IMR-90 (cell line): ENCODE results near the gene CTNNA2. TPM values are rescaled to one million over a fixed set of nuclear protein-coding genes. Genes with fewer than 3 reads are reported as not detected.

ENCODE experiments used
- ATAC-seq: fragments of 200-7000 bp; cut with Tn5 transposase; 2 replicates; pipeline ENCODE4 v1.9.1; 2020; ENCODE audit warnings: low read depth, mild to moderate bottlenecking, moderate library complexity
- BruUV-seq: library from RNA; stranded (reverse); fragments of 400-500 nt; replicated peaks from 2 replicates; lab custom pipeline; 2021; lab: Mats Ljungman, UMichigan
- CTCF ChIA-PET: fragments of 300-600 bp; formaldehyde crosslinking; extraction: SDS; loops from one replicate; lab custom pipeline; 2021; ENCODE audit warnings: antibody characterized with exemption; lab: Yijun Ruan, JAX
- POLR2A ChIA-PET: fragments of 300-600 bp; sonication (Branson Sonifier 250); formaldehyde crosslinking; loops from one replicate; lab custom pipeline; 2022; ENCODE audit warnings: antibody characterized with exemption; ENCODE audit not compliant: unreplicated experiment; lab: Charles Lee
- DNase-seq: peaks from one replicate; pipeline ENCODE4 v3.0.0; 2013
- H2AFZ ChIP-seq: replicated peaks from 2 replicates; pipeline ENCODE3; 2013; ENCODE audit warnings: low read length, mild to moderate bottlenecking; ENCODE audit not compliant: poor library complexity
- H2AK5ac ChIP-seq: 2 replicates; pipeline ENCODE4 v1.6.1; 2013; ENCODE audit warnings: low read depth, low read length, inconsistent platforms
- H2AK9ac ChIP-seq: replicated peaks from 2 replicates; pipeline ENCODE3; 2013; ENCODE audit warnings: mild to moderate bottlenecking, low read depth, low read length, moderate library complexity; ENCODE audit not compliant: poor library complexity
- H2BK120ac ChIP-seq: 2 replicates; pipeline ENCODE4 v1.6.1; 2013; ENCODE audit warnings: low read depth, low read length, inconsistent platforms
- H2BK15ac ChIP-seq: 3 replicates; pipeline ENCODE4 v1.6.1; 2013; ENCODE audit warnings: low read depth, low read length, inconsistent platforms
- H2BK20ac ChIP-seq: 2 replicates; pipeline ENCODE4 v1.6.1; 2013; ENCODE audit warnings: low read depth, mild to moderate bottlenecking, inconsistent platforms, low read length, moderate library complexity
- H2BK5ac ChIP-seq: 2 replicates; pipeline ENCODE4 v1.6.1; 2013; ENCODE audit warnings: mild to moderate bottlenecking, low read depth, low read length, inconsistent platforms; ENCODE audit not compliant: poor library complexity, severe bottlenecking
- H3K14ac ChIP-seq: replicated peaks from 2 replicates; pipeline ENCODE4 v1.6.1; 2013; ENCODE audit warnings: low read depth, low read length, inconsistent platforms
- H3K18ac ChIP-seq: 2 replicates; pipeline ENCODE4 v1.6.1; 2013; ENCODE audit warnings: low read depth, low read length, control low read depth
- H3K23ac ChIP-seq: 2 replicates; pipeline ENCODE4 v1.6.1; 2013; ENCODE audit warnings: low read depth, low read length, inconsistent platforms
- H3K27ac ChIP-seq: 2 replicates; pipeline ENCODE4 v1.5.1; 2013; ENCODE audit warnings: mild to moderate bottlenecking, control low read depth, low read length; ENCODE audit not compliant: insufficient read depth
- H3K27me3 ChIP-seq: 2 replicates; pipeline ENCODE4 v1.6.1; 2013; ENCODE audit warnings: low read length; ENCODE audit not compliant: control insufficient read depth, insufficient read depth
- H3K36me3 ChIP-seq: 2 replicates; pipeline ENCODE4 v1.6.1; 2013; ENCODE audit warnings: low read length, mixed read lengths; ENCODE audit not compliant: control insufficient read depth, insufficient read depth
- H3K4ac ChIP-seq: 2 replicates; pipeline ENCODE4 v1.6.1; 2013; ENCODE audit warnings: low read depth, low read length, inconsistent platforms
- H3K4me1 ChIP-seq: 2 replicates; pipeline ENCODE4 v1.6.1; 2013; ENCODE audit warnings: low read length, mixed read lengths; ENCODE audit not compliant: control insufficient read depth, insufficient read depth
- H3K4me2 ChIP-seq: 2 replicates; pipeline ENCODE4 v1.6.1; 2013; ENCODE audit warnings: low read depth, mild to moderate bottlenecking, control low read depth, low read length, moderate library complexity
- H3K4me3 ChIP-seq: 2 replicates; pipeline ENCODE4 v1.5.1; 2013; ENCODE audit warnings: low read depth, mild to moderate bottlenecking, control low read depth, low read length, moderate library complexity; ENCODE audit not compliant: insufficient read depth
- H3K56ac ChIP-seq: 2 replicates; pipeline ENCODE4 v1.6.1; 2013; ENCODE audit warnings: low read length, inconsistent platforms; ENCODE audit not compliant: insufficient read depth; ENCODE audit errors: extremely low read depth
- H3K79me1 ChIP-seq, 2 experiments: 2 replicates each; pipeline ENCODE4 v1.6.1; 2013; ENCODE audit warnings: low read length in 2 of 2, inconsistent platforms in 1 of 2, low read depth in 1 of 2
- H3K9ac ChIP-seq: 2 replicates; pipeline ENCODE4 v1.6.1; 2013; ENCODE audit warnings: low read depth, low read length, control low read depth
- H3K9me1 ChIP-seq: 2 replicates; pipeline ENCODE4 v1.6.1; 2013; ENCODE audit warnings: low read length, inconsistent platforms; ENCODE audit not compliant: insufficient read depth
- H3K9me3 ChIP-seq: 2 replicates; pipeline ENCODE4 v1.6.1; 2013; ENCODE audit warnings: low read length; ENCODE audit not compliant: control insufficient read depth, insufficient read depth
- H4K20me1 ChIP-seq: 2 replicates; pipeline ENCODE4 v1.6.1; 2013; ENCODE audit warnings: low read length, inconsistent platforms; ENCODE audit not compliant: insufficient read depth
- H4K5ac ChIP-seq: 2 replicates; pipeline ENCODE4 v1.6.1; 2013; ENCODE audit warnings: mild to moderate bottlenecking, low read depth, low read length, control low read depth
- H4K8ac ChIP-seq, 2 experiments: 2 replicates each; pipeline ENCODE4 v1.6.1; 2013; ENCODE audit warnings: low read depth in 2 of 2, low read length in 2 of 2, control low read depth in 1 of 2, inconsistent platforms in 1 of 2
- H4K91ac ChIP-seq: 2 replicates; pipeline ENCODE4 v1.6.1; 2013; ENCODE audit warnings: low read depth, low read length, inconsistent platforms; ENCODE audit not compliant: insufficient read depth
- CTCF ChIP-seq: conservative IDR thresholded peaks from 2 replicates; pipeline ENCODE4 v1.5.1; 2012; ENCODE audit warnings: mild to moderate bottlenecking, low read depth, low read length, improper control_type of control experiment
- FOS ChIP-seq: fragments of 150-350 bp; IDR thresholded peaks from 2 replicates; pipeline ENCODE4 v1.6.1; 2016; ENCODE audit warnings: low read depth, low read length
- RCOR1 ChIP-seq: IDR thresholded peaks from 2 replicates; pipeline ENCODE4 v1.6.1; 2012; ENCODE audit warnings: mild to moderate bottlenecking, low read length, improper control_type of control experiment; ENCODE audit not compliant: insufficient replicate concordance
- WGBS, 2 experiments: methylation state at CpG; one replicate each; pipeline versions ENCODE4 v1.1.5 to v1.1.7; 2013; ENCODE audit warnings: missing lambda C conversion rate in 2 of 2; ENCODE audit not compliant: insufficient read length in 1 of 2; ENCODE audit errors: extremely low coverage in 2 of 2; 5-methylcytosine and 5-hydroxymethylcytosine counted together
- dilution Hi-C: fragments of 300-500 bp; cut with HindIII; formaldehyde crosslinking; loops from one replicate; pipeline ENCODE4 v1.14.3; 2018; ENCODE audit warnings: low sequenced_read_pairs; ENCODE audit not compliant: unreplicated experiment
- in situ Hi-C: fragments of 300-500 bp; cut with MboI; formaldehyde crosslinking; loops from 3 replicates; pipeline ENCODE4 v1.14.3; 2019; ENCODE audit warnings: low sequenced_read_pairs, inconsistent platforms, mixed read lengths
- intact Hi-C: fragments of 100-400 bp; cut with micrococcal nuclease; formaldehyde crosslinking; loops from 2 replicates; pipeline ENCODE4 v1.10.0; 2022
- polyA plus RNA-seq, 3 experiments: library from polyadenylated mRNA; depleted of rRNA; stranded (reverse); fragments of >200 nt; gene quantifications; 2 replicates each; pipeline ENCODE4 v1.2.3, GENCODE V29; 2012; ENCODE audit warnings: low replicate concordance in 1 of 3
- total RNA-seq: library from RNA; depleted of rRNA; stranded (reverse); fragments of >200 nt; gene quantifications from 2 replicates; pipeline ENCODE4 v1.2.3, GENCODE V29; 2012

The CTNNA2 gene
- total and polyA plus RNA-seq, 2 of the 4 experiments (the other 2 are of a cell fraction), result not detected

GRCh38 chr2:80417737-80418136, 904.9 kb downstream of the CTNNA2 start:
- Histone ChIP-seq H3K27ac (no peak overlapping the region), H3K9me1 (no peaks in the 10 kb centered on the region), H3K4me3 (no peak overlapping the region), H3K14ac (no peak overlapping the region), H3K4ac (no peak overlapping the region), H4K91ac (no peak overlapping the region), H3K9ac (no peak overlapping the region), H3K4me2 (no peak overlapping the region), H2BK20ac (no peak overlapping the region), H3K79me1 (no peaks in the 10 kb centered on the region), H2AK9ac (no peak overlapping the region), H4K5ac (no peak overlapping the region), H3K36me3 (no peaks in the 10 kb centered on the region), H3K56ac (no peak overlapping the region), H2BK5ac (no peak overlapping the region), H3K23ac (no peak overlapping the region), H3K9me3 (no peaks in the 10 kb centered on the region), H4K20me1 (no peaks in the 10 kb centered on the region), H3K27me3 (no peaks in the 10 kb centered on the region), H2BK15ac (no peak overlapping the region), H2AK5ac (no peak overlapping the region), H3K18ac (no peak overlapping the region), H4K8ac (no peak overlapping the region), H3K4me1 (no peaks in the 10 kb centered on the region), H2BK120ac (no peak overlapping the region), H2AFZ (no peak overlapping the region)
- BruUV-seq, result no TSS peak
- no peak for ATAC-seq
- no peak for TF ChIP-seq CTCF
- TF ChIP-seq FOS, result no peak
- no peak for TF ChIP-seq RCOR1
- WGBS, 2 experiments, result no CpG with 5 or more reads among the region's 1 CpG
- dilution Hi-C loops (no loop called here), in situ Hi-C loops (no loop called here), intact Hi-C loops (no loop called here)
- no peak for DNase-seq
- POLR2A ChIA-PET, result no interaction called here
- CTCF ChIA-PET, result no interaction called here
